Measurements from ENCODE around the gene GGCX. TPM values are rescaled to one million over a fixed set of nuclear protein-coding genes. Genes with fewer than 3 reads are reported as not detected.

The GGCX gene
- total RNA-seq, 2 donors from 2014 or later: 15.6 to 17.8 TPM

GRCh38 chr2:85589181-85589580 is 27.9 kb upstream of the GGCX start:
- Mint-ChIP-seq H3K4me1 (peaks cover 39% of the 10 kb centered on the region), H3K27ac (peak overlapping the region; percentile 81), H3K4me3 (no peak overlapping the region), H3K36me3 (ENCODE audit: low read depth) (peaks cover 2% of the 10 kb centered on the region), H3K27me3 (no peaks in the 10 kb centered on the region)
- DNase-seq (no peak), ATAC-seq (no peak)
- H3K9me3 ChIP-seq (ENCODE audit: control insufficient read depth, low read length, poor library complexity, severe bottlenecking): no peaks in the 10 kb centered on the region

DNA sequence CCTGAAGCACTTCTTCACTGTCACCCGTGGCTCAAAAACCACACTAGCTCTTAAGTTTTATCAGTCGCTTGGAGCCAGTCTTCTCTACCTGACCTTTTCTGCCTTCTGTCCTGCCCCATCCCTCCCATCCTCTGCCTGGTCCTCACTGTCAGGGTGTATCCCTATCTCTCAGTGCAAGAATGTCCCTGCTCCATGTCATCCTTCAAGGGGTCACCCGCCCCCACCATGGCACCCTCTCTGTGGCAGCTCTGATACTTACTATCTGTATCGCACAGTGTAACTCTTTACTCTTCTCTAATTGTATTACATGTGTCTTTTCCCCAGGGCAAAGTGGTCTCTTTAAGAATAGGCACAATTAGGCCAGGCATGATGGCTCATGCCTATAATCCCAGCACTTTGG is 27.4 kb upstream of the GGCX start:
- Mint-ChIP-seq H3K36me3 (ENCODE audit: low read depth) (peaks cover 2% of the 10 kb centered on the region), H3K27me3 (no peaks in the 10 kb centered on the region), H3K27ac (peak overlapping the region; percentile 81), H3K4me3 (no peak overlapping the region), H3K4me1 (peaks cover 37% of the 10 kb centered on the region)
- no peaks in the 10 kb centered on the region for H3K9me3 ChIP-seq (ENCODE audit: control insufficient read depth, low read length, poor library complexity, severe bottlenecking)
- ATAC-seq (no peak), DNase-seq (no peak)

DNA sequence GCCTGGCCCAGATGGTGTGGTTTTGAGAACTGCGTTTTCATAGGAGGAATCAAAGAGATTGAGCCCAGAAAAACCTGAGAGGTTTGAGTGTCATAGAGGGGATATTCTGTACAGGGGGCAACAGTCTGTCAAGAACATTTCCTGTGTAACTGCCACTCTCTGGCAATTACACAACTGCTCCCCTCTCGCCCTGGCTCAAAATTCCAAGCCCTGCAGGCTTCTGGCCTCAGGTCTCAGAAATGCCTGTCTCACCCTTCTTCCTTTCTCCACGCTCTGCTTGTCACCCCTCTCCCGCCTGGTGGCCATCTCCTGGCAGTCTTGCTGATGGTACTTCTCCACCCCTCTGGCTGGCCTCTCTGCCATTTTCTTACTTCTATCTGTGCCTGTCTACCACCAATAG is 26.9 kb upstream of the GGCX start:
- no peak for ATAC-seq
- no peak overlapping the region for H3K4me3 Mint-ChIP-seq
- H3K27ac Mint-ChIP-seq: peak overlapping the region; percentile 81
- DNase-seq: no peak
- H3K27me3 Mint-ChIP-seq: no peaks in the 10 kb centered on the region
- no peaks in the 10 kb centered on the region for H3K9me3 ChIP-seq (ENCODE audit: control insufficient read depth, low read length, poor library complexity, severe bottlenecking)
- peaks cover 2% of the 10 kb centered on the region for H3K36me3 Mint-ChIP-seq (ENCODE audit: low read depth)
- H3K4me1 Mint-ChIP-seq: peaks cover 39% of the 10 kb centered on the region

- peaks cover 41% of the 10 kb centered on the region for H3K4me1 Mint-ChIP-seq
These were observed 24.4 kb upstream of the GGCX start for GRCh38 chr2:85585781-85586105.

DNA sequence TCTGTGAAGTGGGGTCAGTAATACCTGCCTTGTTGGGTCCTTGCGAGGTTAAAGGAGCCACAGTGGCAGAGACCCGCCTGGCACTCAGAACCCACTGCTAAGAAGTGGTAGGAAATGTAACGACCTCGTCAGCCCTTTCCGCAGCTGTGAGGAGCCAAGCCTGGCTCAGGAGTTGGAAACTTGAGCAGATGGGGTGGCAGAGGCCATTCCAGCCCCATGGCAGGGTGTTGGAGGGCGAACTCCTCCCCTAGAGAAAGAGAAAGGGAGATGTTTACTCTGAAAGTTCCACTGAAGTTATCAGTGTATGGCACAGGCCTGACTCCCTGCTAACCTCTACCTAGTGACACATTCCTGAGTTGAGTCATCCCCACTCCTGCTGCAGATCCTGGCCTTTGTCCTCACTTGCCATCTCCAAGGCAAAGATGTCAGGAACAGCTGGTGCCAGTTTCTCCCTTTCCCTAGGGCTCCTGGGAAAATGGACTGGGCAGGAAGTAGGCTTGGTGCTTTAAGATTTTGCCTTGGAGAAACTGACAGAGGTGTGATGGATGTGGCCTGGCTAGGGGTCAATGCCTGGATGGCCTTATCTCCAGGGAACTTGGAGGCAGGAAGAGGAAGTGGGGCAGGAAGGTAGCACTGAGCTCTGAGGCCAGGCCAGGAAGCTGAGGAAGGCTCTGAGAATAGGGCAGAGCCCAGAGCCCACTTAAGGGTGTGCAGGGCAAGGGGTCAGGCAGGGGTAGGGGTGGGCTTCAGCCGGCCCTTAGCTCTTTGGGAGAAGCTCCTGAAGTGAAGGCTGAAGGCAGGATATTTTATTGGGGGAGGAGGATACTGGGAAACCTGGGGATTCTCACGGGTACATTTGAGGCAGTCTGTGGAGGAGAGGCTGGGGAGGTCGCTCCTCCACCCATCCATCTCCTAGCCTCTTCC is 23.8 kb upstream of the GGCX start:
- Mint-ChIP-seq H3K27ac (peak overlapping the region; percentile 91), H3K4me1 (peaks cover 37% of the 10 kb centered on the region), H3K27me3 (no peaks in the 10 kb centered on the region), H3K36me3 (ENCODE audit: low read depth) (peaks cover 3% of the 10 kb centered on the region), H3K4me3 (peak overlapping the region; percentile 90)
- DNase-seq (no peak), ATAC-seq (peak; percentile 55)
- no peaks in the 10 kb centered on the region for H3K9me3 ChIP-seq (ENCODE audit: control insufficient read depth, low read length, poor library complexity, severe bottlenecking)

More at GRCh38 chr2:85585781-85586105, 24.4 kb upstream of the GGCX start:
- H3K27me3 Mint-ChIP-seq: no peaks in the 10 kb centered on the region
- peak overlapping the region; percentile 91 for H3K27ac Mint-ChIP-seq
- no peaks in the 10 kb centered on the region for H3K36me3 Mint-ChIP-seq (ENCODE audit: low read depth)
- no peak for DNase-seq
- ATAC-seq: no peak
- H3K4me3 Mint-ChIP-seq: peak overlapping the region; percentile 90
- H3K9me3 ChIP-seq (ENCODE audit: control insufficient read depth, low read length, poor library complexity, severe bottlenecking): no peaks in the 10 kb centered on the region

- no peaks in the 10 kb centered on the region for H3K27me3 Mint-ChIP-seq
- no peaks in the 10 kb centered on the region for H3K9me3 ChIP-seq (ENCODE audit: control insufficient read depth, low read length, poor library complexity, severe bottlenecking)
- H3K4me1 Mint-ChIP-seq: peaks cover 39% of the 10 kb centered on the region
- peak within 1 kb of the TSS; percentile 91 for H3K27ac Mint-ChIP-seq
- ATAC-seq (peak; percentile 63), DNase-seq (peak in 2 of 3 donors; percentile 32 to 51)
- peak within 1 kb of the TSS; percentile 90 for H3K4me3 Mint-ChIP-seq
- H3K36me3 Mint-ChIP-seq (ENCODE audit: low read depth): peaks cover 3% of the 10 kb centered on the region
These were observed 23.1 kb upstream of the GGCX start, which contains the start of gene VAMP5 for GRCh38 chr2:85584354-85584856. VAMP5 (plus strand) TSS chr2:85584431; CDS start chr2:85584491, 60 bp downstream.

DNA sequence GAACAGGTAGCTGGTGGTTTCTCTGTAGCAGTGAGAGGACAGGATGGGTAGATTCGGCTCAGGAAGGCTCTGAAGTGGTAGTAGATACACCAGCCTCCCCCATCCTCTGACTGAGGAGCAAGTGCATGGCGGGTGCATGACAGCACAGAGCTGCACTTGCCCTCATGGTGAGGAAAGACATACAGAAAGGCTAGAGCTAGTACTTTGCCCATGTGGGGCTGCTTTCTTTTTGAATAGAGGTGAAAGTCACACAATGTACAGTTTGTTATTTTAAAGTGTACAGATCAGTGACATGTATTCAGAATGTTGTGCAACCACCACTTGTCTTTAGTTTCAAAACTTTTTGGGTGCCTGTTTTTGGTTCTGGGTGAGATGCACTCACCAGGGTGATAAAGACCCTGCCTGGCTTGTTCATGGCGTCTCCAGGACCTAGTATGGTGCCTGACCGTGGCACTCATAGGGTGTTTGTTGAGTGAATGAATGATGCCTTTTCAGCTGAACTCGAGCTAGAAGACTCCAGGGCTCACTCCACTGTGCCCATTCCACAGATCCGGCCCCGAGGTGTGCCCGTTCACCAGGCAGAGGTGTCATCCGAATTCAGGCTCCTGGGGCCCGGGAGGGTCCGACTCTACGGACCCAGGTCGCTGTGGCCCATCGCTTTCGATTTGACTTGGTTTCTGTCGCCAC is 22.5 kb upstream of the GGCX start:
- no peaks in the 10 kb centered on the region for H3K9me3 ChIP-seq (ENCODE audit: control insufficient read depth, low read length, poor library complexity, severe bottlenecking)
- peak overlapping the region; percentile 91 for H3K27ac Mint-ChIP-seq
- no peaks in the 10 kb centered on the region for H3K27me3 Mint-ChIP-seq
- peak overlapping the region; percentile 90 for H3K4me3 Mint-ChIP-seq
- H3K36me3 Mint-ChIP-seq (ENCODE audit: low read depth): peaks cover 3% of the 10 kb centered on the region
- no peak for DNase-seq
- peaks cover 44% of the 10 kb centered on the region for H3K4me1 Mint-ChIP-seq
- peak; percentile 70 for ATAC-seq

- no peak overlapping the region for H3K4me3 Mint-ChIP-seq
- H3K4me1 Mint-ChIP-seq: peaks cover 43% of the 10 kb centered on the region
- no peaks in the 10 kb centered on the region for H3K27me3 Mint-ChIP-seq
- H3K36me3 Mint-ChIP-seq (ENCODE audit: low read depth): peaks cover 3% of the 10 kb centered on the region
- H3K9me3 ChIP-seq (ENCODE audit: control insufficient read depth, low read length, poor library complexity, severe bottlenecking): no peaks in the 10 kb centered on the region
- no peak for ATAC-seq
- no peak for DNase-seq
- H3K27ac Mint-ChIP-seq: peak overlapping the region; percentile 91
These were observed 21.2 kb upstream of the GGCX start for GRCh38 chr2:85582492-85582891.

DNA sequence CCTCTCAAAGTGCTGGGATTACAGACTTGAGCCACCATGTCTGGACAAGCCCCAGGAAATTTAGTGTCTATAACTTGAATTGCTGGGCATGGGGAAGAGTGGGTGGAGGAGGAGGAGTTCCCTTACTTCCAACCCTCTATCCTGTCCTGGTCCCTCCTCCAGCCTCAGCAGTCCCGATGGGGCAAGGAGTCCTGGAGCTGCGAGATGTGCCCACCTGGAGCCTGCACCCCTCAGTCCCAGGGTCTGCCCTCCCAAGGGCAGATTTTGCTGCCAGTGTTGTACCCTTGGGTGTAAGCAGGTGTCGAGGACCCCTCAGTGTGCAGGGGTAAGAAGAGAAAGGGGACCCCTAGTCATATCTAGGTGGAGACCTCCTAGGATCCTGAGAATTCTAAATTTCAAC is 18.9 kb upstream of the GGCX start:
- Mint-ChIP-seq H3K27ac (peak overlapping the region; percentile 97), H3K4me3 (peak overlapping the region; percentile 52), H3K27me3 (no peaks in the 10 kb centered on the region), H3K4me1 (peaks cover 33% of the 10 kb centered on the region), H3K36me3 (ENCODE audit: low read depth) (peaks cover 3% of the 10 kb centered on the region)
- no peaks in the 10 kb centered on the region for H3K9me3 ChIP-seq (ENCODE audit: control insufficient read depth, low read length, poor library complexity, severe bottlenecking)
- ATAC-seq (no peak), DNase-seq (no peak)

DNA sequence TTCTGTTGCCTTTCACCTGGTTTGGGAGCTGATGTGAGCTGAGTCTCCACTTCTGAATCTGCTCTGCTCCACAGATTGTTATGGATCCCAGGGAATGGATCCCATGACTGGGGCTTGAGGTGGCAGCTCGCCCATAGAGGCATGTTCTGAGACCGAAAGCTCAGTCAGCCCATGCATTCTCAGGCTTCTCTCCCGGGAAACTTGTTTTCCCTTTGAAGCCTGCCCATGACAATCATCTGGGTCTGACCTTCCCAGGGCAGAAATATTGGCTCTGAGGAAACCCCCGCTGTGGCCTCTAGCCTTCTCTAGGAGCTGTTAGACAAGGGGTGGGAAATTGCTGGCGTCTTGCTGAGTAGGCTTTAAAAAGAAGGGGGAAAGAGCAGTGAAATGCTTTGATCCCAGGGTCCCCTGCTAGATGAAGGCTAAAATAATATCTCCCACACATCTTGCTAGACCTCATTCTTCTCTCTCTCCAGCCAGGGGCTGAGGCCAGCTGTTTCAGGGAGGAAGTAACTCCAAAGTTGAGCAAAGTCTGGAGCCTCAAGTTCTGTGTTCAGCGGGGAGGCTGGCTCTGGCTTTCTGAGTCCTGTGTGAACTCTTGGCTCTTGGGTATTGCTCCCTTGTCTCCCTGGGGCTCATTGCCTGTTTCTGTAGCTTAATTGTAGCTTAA is 18.1 kb upstream of the GGCX start:
- Mint-ChIP-seq H3K36me3 (ENCODE audit: low read depth) (peaks cover 3% of the 10 kb centered on the region), H3K27me3 (no peaks in the 10 kb centered on the region), H3K4me1 (peaks cover 28% of the 10 kb centered on the region), H3K27ac (peak overlapping the region; percentile 97), H3K4me3 (peak overlapping the region; percentile 94)
- DNase-seq (no peak), ATAC-seq (no peak)
- H3K9me3 ChIP-seq (ENCODE audit: control insufficient read depth, low read length, poor library complexity, severe bottlenecking): no peaks in the 10 kb centered on the region

DNA sequence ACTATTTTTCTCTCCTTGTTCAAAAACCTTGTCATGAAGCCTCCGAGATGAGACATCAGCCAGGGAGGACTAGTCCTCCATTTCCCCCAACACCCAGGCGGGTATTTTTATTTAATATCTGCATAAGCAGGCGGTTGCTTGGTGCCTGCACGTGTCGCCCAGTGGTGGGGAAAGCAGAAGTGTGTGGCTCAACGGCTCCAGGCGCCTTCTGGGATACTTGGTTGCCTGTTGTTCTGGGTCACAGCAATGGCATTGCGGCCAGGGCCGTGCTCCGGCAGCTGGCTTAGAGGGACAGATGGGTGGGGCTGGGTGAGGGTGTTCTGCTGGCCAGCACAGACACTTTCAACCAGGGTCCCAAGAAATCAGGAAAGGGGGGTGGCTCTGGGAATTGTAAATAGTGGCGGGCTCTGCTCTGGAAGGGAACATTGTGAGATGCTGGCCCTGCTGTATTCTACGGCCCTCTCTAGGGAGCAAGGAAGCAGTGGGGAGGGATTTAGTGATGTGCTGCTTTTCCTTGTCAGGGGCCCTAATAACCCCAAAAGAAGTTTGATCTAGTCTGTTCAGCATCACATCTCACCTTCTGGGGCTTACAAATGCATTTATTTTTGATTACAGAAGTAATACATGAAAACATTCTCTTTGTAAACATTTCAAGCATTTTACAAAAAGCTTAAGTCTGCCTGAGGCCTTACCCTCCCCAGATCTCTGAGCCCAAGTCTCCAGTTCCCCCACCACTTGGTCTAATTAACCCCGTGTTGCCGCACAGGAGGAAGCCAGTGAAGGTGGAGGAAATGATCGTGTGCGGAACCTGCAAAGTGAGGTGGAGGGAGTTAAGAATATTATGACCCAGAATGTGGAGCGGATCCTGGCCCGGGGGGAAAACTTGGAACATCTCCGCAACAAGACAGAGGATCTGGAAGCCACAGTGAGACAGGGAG is 17.2 kb upstream of the GGCX start:
- Mint-ChIP-seq H3K27ac (peak overlapping the region; percentile 97), H3K4me1 (peaks cover 26% of the 10 kb centered on the region)
- no peak for DNase-seq

More for the DNA sequence above, 17.2 kb upstream of the GGCX start:
- Mint-ChIP-seq H3K27me3 (no peaks in the 10 kb centered on the region), H3K4me3 (peak overlapping the region; percentile 94), H3K36me3 (ENCODE audit: low read depth) (peaks cover 3% of the 10 kb centered on the region)
- peak; percentile 61 for ATAC-seq
- H3K9me3 ChIP-seq (ENCODE audit: control insufficient read depth, low read length, poor library complexity, severe bottlenecking): no peaks in the 10 kb centered on the region

Data from T-helper 17 cell (primary cell).